K562 (cell line): ENCODE data around the gene TMEM135. TPM values are rescaled to one million over a fixed set of nuclear protein-coding genes. Genes with fewer than 3 reads are reported as not detected.

ENCODE experiments used
- ATAC-seq: fragments of 200-7000 bp; cut with Tn5 transposase; 3 replicates; pipeline ENCODE4 v1.9.1; 2020; ENCODE audit warnings: moderate library complexity
- BruUV-seq: library from RNA; stranded (reverse); fragments of 400-500 nt; replicated peaks from 2 replicates; lab custom pipeline; 2021; lab: Mats Ljungman, UMichigan
- CTCF ChIA-PET: fragments of 300-600 bp; formaldehyde crosslinking; extraction: SDS; loops from one replicate; lab custom pipeline; 2021; ENCODE audit warnings: low intra/inter-chr PET ratio; lab: Yijun Ruan, JAX
- POLR2A ChIA-PET: fragments of 300-600, 350-650 bp; sonication (Branson Sonifier 250); formaldehyde crosslinking; extraction: SDS; loops from one replicate; lab custom pipeline; 2021; ENCODE audit warnings: antibody characterized with exemption, inconsistent platforms; lab: Yijun Ruan, JAX
- DNase-seq, 4 experiments: peaks; one replicate each; pipeline versions ENCODE4 v3.0.0 to v3.0.0-alpha.2; 2011 to 2018; ENCODE audit warnings: low spot score in 3 of 4, mixed read lengths in 3 of 4; ENCODE audit errors: extremely low read depth in 1 of 4
- FAIRE-seq: peaks from 2 replicates; lab custom pipeline; 2011; peaks lifted over from hg19 to GRCh38; lab: Jason Lieb, UNC
- H2AFZ ChIP-seq: 2 replicates; pipeline ENCODE4 v1.6.0; 2011; ENCODE audit warnings: low read depth, low read length, control low read depth, inconsistent platforms
- H3K27ac ChIP-seq: fragments of 200-600 bp; 3 replicates; pipeline ENCODE4 v1.8.0; 2011; ENCODE audit warnings: low read depth, mild to moderate bottlenecking, control low read depth, inconsistent platforms, low read length, moderate library complexity, mixed read lengths; ENCODE audit errors: extremely low read depth
- H3K27me3 ChIP-seq, 2 experiments: fragments of 300-600 bp in 1 of 2; 2 replicates in 1 of 2; 3 replicates in 1 of 2; pipeline versions ENCODE4 v1.6.0 to v1.8.0; 2011; ENCODE audit warnings: inconsistent platforms in 2 of 2, low read length in 2 of 2, mild to moderate bottlenecking in 1 of 2, mixed read lengths in 1 of 2, moderate library complexity in 1 of 2; ENCODE audit not compliant: control insufficient read depth in 2 of 2, insufficient read depth in 2 of 2
- H3K36me3 ChIP-seq: fragments of 300-600 bp; 3 replicates; pipeline ENCODE4 v1.8.0; 2011; ENCODE audit warnings: mild to moderate bottlenecking, low read length, inconsistent platforms; ENCODE audit not compliant: control insufficient read depth, insufficient read depth
- H3K4me1 ChIP-seq, 2 experiments: fragments of 200-600 bp in 1 of 2; replicated peaks in 1 of 2; 2 replicates in 1 of 2; 3 replicates in 1 of 2; pipeline versions ENCODE4 v1.5.1 to v1.8.0; 2011; ENCODE audit warnings: inconsistent platforms in 2 of 2, low read length in 2 of 2, mild to moderate bottlenecking in 1 of 2, mixed read lengths in 1 of 2, moderate library complexity in 1 of 2; ENCODE audit not compliant: control insufficient read depth in 2 of 2, insufficient read depth in 2 of 2
- H3K4me2 ChIP-seq: 2 replicates; pipeline ENCODE4 v1.6.1; 2011; ENCODE audit warnings: low read length, control low read depth, inconsistent platforms, mixed read lengths; ENCODE audit not compliant: insufficient read depth
- H3K4me3 ChIP-seq: fragments of 200-600 bp; sonication (generic), shearing (Covaris generic); 2 replicates; pipeline ENCODE4 v1.5.1; 2016; ENCODE audit warnings: control low read depth, inconsistent platforms
- H3K79me2 ChIP-seq: fragments of 200-600 bp; 3 replicates; pipeline ENCODE4 v1.8.0; 2011; ENCODE audit warnings: low read length, inconsistent platforms; ENCODE audit not compliant: control insufficient read depth, insufficient read depth
- H3K9ac ChIP-seq, 2 experiments: 2 replicates each; pipeline versions ENCODE4 v1.6.0 to v1.6.1; 2011; ENCODE audit warnings: low read depth in 2 of 2, low read length in 2 of 2, control low read depth in 1 of 2, inconsistent platforms in 1 of 2, mild to moderate bottlenecking in 1 of 2, mixed read lengths in 1 of 2; ENCODE audit not compliant: insufficient read depth in 1 of 2
- H3K9me1 ChIP-seq: one replicate; pipeline ENCODE4 v1.6.0; 2011; ENCODE audit warnings: inconsistent platforms, mild to moderate bottlenecking, low read length, moderate library complexity; ENCODE audit not compliant: control insufficient read depth, insufficient read depth
- H3K9me3 ChIP-seq: replicated peaks from 2 replicates; pipeline ENCODE4 v1.5.1; 2011; ENCODE audit warnings: low read depth, low read length, inconsistent platforms; ENCODE audit not compliant: control insufficient read depth, insufficient read depth
- H4K20me1 ChIP-seq: replicated peaks from 2 replicates; pipeline ENCODE4 v1.6.1; 2011; ENCODE audit warnings: low read length, inconsistent platforms, mixed read lengths; ENCODE audit not compliant: control insufficient read depth, insufficient read depth
- ARID1B ChIP-seq: fragments of 450-650 bp; IDR thresholded peaks from 2 replicates; pipeline ENCODE4 v1.6.1; 2016; ENCODE audit warnings: antibody characterized with exemption, mild to moderate bottlenecking, inconsistent platforms
- ARNT ChIP-seq, 2 experiments: fragments of 450-650 bp; IDR thresholded peaks; 2 replicates each; pipeline ENCODE4 v1.6.1; 2016; ENCODE audit warnings: mild to moderate bottlenecking in 1 of 2
- GABPB2 ChIP-seq: fragments of 250-450 bp; sonication (Bioruptor Pico); conservative IDR thresholded peaks from 2 replicates; pipeline ENCODE4 v1.5.1; 2021; ENCODE audit warnings: mild to moderate bottlenecking
- PPARD ChIP-seq: fragments of 250-450 bp; sonication (Bioruptor Pico); IDR thresholded peaks from 2 replicates; pipeline ENCODE4 v1.8.0; 2022; ENCODE audit warnings: inconsistent platforms, mild to moderate bottlenecking, moderate library complexity
- RBM22 ChIP-seq: fragments of 200-400 bp; formaldehyde crosslinking; IDR thresholded peaks from 2 replicates; pipeline ENCODE4 v1.6.1; 2018; ENCODE audit warnings: low read length, low read depth; ENCODE audit not compliant: poor library complexity, severe bottlenecking
- SLC30A9 ChIP-seq: fragments of 250-450 bp; sonication (Bioruptor Pico); IDR thresholded peaks from 2 replicates; pipeline ENCODE4 v1.8.0; 2022; ENCODE audit warnings: mild to moderate bottlenecking, moderate library complexity
- TFAM ChIP-seq: fragments of 250-450 bp; sonication (Bioruptor Pico); conservative IDR thresholded peaks from 2 replicates; pipeline ENCODE4 v1.5.0; 2021; ENCODE audit warnings: mild to moderate bottlenecking, moderate library complexity
- TRIM25 ChIP-seq: fragments of 450-650 bp; IDR thresholded peaks from 2 replicates; pipeline ENCODE4 v1.7.0; 2016; ENCODE audit warnings: borderline replicate concordance
- ZBED1 ChIP-seq: IDR thresholded peaks from 2 replicates; pipeline ENCODE4 v1.6.1; 2014
- WGBS: fragments of 100-300 bp; shearing (Covaris generic); methylation state at CpG from one replicate; pipeline ENCODE4 v1.1.6; 2016; ENCODE audit warnings: low coverage, mixed read lengths; ENCODE audit not compliant: insufficient coverage; ENCODE audit errors: missing lambda C conversion rate; 5-methylcytosine and 5-hydroxymethylcytosine counted together
- in situ Hi-C: fragments of 300-500 bp; cut with MboI; formaldehyde crosslinking; loops from 4 replicates; pipeline ENCODE4 v1.15.0; 2018; ENCODE audit warnings: inconsistent platforms, mixed read lengths
- intact Hi-C: fragments of 100-400 bp; cut with micrococcal nuclease; formaldehyde crosslinking; loops from 2 replicates; pipeline ENCODE4 v1.14.2; 2022
- polyA plus RNA-seq, 8 experiments: library from polyadenylated mRNA; depleted of rRNA in 4 of 8; stranded (reverse) in 5 of 8; unstranded in 3 of 8; fragments of >200 nt; fragmentation: Nextera tagmentation in 2 of 8; fragmentation: Illumina TruSeq in 1 of 8; extraction: Ambion mirVana in 2 of 8; extraction: Trizol in 1 of 8; gene quantifications; 2 replicates each; pipeline versions ENCODE4 v1.2.1 to v1.2.3, GENCODE V29; 2011 to 2014; ENCODE audit warnings: inconsistent platforms in 1 of 8, missing spikeins in 1 of 8
- total RNA-seq, 7 experiments: library from RNA; depleted of rRNA in 6 of 7; stranded (reverse); fragments of >200 nt in 6 of 7; fragmentation: Illumina TruSeq in 2 of 7; extraction: Trizol in 2 of 7; gene quantifications; 2 replicates each; pipeline versions ENCODE4 v1.2.1 to v1.2.3, GENCODE V29; 2011 to 2021; ENCODE audit warnings: low replicate concordance in 1 of 7

The TMEM135 gene
- total and polyA plus RNA-seq, 9 of the 15 experiments (the other 6 are each of a cell fraction or from before 2014, with no cell fraction given): 17.3 to 53.6 (median 24.9) TPM

- FAIRE-seq (no peak), ATAC-seq (no peak), DNase-seq (no peak)
- Histone ChIP-seq H3K4me1 (peaks cover 0 to 16% of the 10 kb centered on the region in 2 experiments; a peak in 3 of 5 replicates), H3K36me3 (peaks cover 3% of the 10 kb centered on the region; the same call in 1 of the 3 replicates), H3K9ac (no peak overlapping the region), H3K79me2 (no peaks in the 10 kb centered on the region), H3K27me3 (no peaks in the 10 kb centered on the region), H4K20me1 (no peaks in the 10 kb centered on the region), H3K4me3 (no peak overlapping the region), H2AFZ (no peak overlapping the region), H3K27ac (no peak overlapping the region), H3K9me1 (no peaks in the 10 kb centered on the region), H3K4me2 (no peak overlapping the region), H3K9me3 (no peaks in the 10 kb centered on the region)
- intact Hi-C loops (no loop called here), in situ Hi-C loops (no loop called here)
- CTCF ChIA-PET: no interaction called here
- BruUV-seq: no TSS peak
- TF ChIP-seq TFAM (no peak), ZBED1 (no peak), ARID1B (no peak), PPARD (CRISPR knock-in tag) (no peak), GABPB2 (no peak), SLC30A9 (CRISPR knock-in tag) (no peak), ARNT (IDR thresholded peaks at IDR 0.05) (no peak), TRIM25 (no peak), RBM22 (no peak)
- POLR2A ChIA-PET: interaction anchor here (1.0 kb wide), 1 partner anchor 274 kb away, joined by 7 read pairs; no protein-coding TSS in a partner anchor
- WGBS: 88% methylated on average over 1 of the region's 1 CpG
Measured at GRCh38 chr11:87296627-87297026, 258.9 kb downstream of the TMEM135 start.
